Stimulated activated CD8-positive, alpha-beta memory T cell treated with anti-CD3 and anti-CD28 coated beads, Interleukin-12 subunit alpha, Interleukin-12 subunit beta, amount 100 ng/mL, for 1 hour (primary cell): ENCODE results near the gene MS4A6A.

Source experiments
- DNase-seq: peaks from one replicate; pipeline ENCODE4 v3.0.0-alpha.2; 2020; ENCODE audit warnings: low read depth

The MS4A6A gene

GRCh38 chr11:60128376-60128775 lies 54.5 kb downstream of the MS4A6A start:
- no peak for DNase-seq

- no peak for DNase-seq
These were observed 55.5 kb downstream of the MS4A6A start for GRCh38 chr11:60127311-60127811.

DNA sequence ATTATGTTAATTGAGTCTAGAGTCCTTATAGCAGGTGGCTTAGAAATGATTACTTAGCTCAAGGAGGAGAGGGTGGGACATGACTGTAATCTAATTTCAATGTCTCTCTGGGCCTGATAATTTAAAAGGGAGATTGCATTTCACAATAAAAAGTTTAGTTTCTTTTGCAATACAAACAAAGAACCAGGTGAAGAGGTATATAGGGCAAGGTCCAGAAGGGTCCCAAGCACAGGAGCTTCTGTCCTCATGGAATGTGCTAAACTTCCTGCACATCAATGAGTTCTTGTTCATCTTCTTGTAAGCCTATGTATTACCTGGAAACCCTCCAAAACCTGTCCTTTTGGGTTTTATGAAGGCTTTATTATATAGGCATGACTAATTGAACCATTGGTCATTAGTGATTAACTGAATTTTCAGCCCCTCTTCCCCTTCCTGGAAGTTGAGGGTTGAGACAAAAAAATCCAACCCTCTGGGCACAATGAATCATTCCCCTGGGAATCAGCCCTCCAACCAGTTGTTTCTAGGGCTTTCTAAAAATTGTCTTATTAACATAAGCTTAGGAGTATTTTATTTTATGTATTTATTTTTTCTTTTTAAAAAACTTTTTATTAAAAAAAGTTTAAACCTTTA lies 56.8 kb downstream of the MS4A6A start:
- no peak for DNase-seq

DNA sequence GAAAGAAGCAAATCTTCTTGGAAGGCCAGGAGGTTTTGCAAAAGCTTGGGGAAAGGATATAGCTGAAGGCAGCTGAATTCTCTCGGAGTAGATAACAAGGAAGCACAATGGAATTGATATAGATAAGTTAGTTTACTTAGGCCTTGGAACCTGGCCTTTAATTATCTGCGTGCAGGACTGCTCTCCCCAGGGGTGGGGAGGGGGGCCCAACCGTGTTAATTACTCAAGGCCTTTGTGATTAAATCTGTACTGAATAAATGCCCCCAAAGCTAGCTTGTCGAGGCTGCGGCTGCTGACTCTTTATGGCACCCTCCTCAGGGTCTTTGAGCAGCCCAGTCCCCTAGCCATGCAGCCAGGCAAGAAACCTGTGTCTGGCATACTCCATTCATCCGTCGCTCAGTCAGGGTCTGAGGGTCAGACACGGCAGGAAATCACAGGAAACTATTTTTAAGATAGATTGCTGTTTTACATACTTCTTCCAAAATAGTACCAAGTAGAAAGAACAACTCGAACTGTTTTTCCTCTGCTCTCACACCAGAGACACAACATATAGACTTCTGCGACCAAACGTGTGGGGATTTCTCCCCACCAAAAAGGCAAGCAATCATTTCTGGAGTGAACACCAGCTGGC lies 58.0 kb downstream of the MS4A6A start:
- DNase-seq, result no peak
